Measurements from ENCODE around the gene S100A11.

Gene S100A11

DNA sequence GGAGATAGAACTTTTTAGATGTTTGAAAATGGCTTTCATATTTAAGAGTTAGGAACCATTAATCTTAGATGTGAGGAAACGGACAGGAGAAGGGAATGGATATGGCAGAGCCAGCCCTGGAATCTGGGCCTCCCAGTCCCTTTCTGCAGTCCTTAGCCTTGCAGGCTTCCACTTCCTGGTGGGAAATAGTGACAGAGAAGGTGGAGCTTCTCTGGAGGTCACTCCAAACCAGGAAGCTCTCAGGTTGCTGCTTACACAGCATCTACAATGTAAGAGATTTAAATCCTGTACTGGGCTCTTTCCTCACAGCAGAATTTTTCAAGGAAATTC, 2.5 kb downstream of the S100A11 start:
- CTCF ChIA-PET: interaction anchor here (0.6 to 3.8 kb wide), 22 partner anchors 11 to 424 kb away, joined by 3 to 49 read pairs (median 4); no protein-coding TSS in a partner anchor
- Mint-ChIP-seq H3K27ac (peak overlapping the region; percentile 98), H3K4me1 (peaks cover 54% of the 10 kb centered on the region), H3K4me3 (peak overlapping the region; percentile 99), H3K27me3 (no peaks in the 10 kb centered on the region), H3K36me3 (peaks cover 50% of the 10 kb centered on the region), H3K9me3 (no peaks in the 10 kb centered on the region)
- no peak for DNase-seq

DNA sequence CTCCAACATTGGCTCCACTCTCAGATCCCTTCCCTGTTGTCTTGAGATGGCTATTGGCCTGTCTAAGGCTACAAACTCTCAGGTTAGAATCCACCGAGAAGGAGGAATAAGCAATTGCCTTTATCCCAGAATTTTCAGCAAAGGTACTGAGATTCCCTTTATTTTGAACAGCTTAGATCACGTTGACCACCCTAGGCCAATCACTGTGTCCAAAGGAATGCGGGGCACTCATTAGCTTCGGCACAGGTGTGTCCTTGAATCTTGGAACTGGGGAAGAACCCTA, 6.9 kb downstream of the S100A11 start:
- CTCF ChIA-PET: no interaction called here
- Mint-ChIP-seq H3K27ac (no peak overlapping the region), H3K4me3 (no peak overlapping the region), H3K9me3 (no peaks in the 10 kb centered on the region), H3K27me3 (no peaks in the 10 kb centered on the region), H3K36me3 (peaks cover 47% of the 10 kb centered on the region), H3K4me1 (peaks cover 43% of the 10 kb centered on the region)
- DNase-seq: no peak

DNA sequence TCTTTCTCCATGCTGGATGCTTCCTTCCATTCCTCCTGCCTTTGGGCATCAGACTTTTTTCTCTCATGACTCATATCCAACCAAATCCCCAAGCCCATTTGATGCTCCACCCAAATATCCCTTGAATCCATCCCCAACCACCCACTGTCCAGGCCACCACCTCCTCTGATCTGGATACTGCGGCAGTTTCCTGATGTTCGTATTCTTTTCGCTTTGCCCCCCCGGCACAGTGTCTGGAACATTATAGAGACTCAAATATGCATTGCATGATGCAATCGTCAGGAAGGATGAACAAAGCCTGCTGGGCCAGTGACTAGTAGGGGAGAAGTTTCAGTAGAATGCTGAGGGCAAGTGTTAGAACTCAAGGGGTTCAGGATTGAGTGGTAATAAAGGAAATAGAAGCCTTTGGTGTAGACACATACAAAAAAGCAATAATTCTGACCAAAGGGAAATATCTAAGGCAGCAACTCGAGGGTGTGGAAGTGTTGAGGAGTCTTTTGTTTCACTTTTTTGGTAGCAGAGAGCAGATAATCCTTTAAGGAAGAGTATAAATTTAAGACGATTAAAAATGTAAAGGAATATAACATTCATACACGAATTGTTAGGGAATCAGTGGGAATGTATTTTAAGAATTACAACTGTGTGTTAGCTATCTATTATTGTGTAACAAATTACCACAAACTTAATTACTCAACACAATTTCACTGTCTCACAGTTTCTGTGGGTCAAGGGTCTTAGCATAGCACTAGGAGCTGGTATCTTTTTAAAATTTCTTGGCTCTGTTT, 7.5 kb downstream of the S100A11 start:
- no peak for DNase-seq
- no peaks in the 10 kb centered on the region for H3K9me3 Mint-ChIP-seq
- CTCF ChIA-PET: no interaction called here
- H3K36me3 Mint-ChIP-seq: peaks cover 47% of the 10 kb centered on the region
- H3K27me3 Mint-ChIP-seq: no peaks in the 10 kb centered on the region
- peaks cover 39% of the 10 kb centered on the region for H3K4me1 Mint-ChIP-seq
- H3K4me3 Mint-ChIP-seq: no peak overlapping the region
- peak overlapping the region; percentile 2 for H3K27ac Mint-ChIP-seq

DNA sequence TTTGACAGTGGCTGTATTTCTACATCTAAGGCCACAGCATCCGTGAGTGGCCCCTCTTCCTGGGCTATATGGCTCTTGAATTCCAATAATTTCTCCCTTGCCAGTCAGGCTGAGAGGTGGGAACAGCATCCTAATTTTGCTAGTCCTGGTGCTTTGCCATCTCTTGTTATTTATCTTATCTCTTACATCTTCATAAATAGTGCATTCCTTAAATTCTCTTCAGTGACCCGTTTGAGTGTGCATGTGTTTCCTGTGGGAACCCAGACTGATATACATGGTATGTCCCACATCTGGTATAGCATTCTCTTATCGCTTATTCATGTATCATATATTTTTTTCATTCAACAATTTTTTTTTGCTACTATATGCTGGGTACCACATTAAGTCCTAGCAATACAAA, 9.9 kb downstream of the S100A11 start:
- Mint-ChIP-seq H3K27me3 (peaks cover 12% of the 10 kb centered on the region), H3K9me3 (no peaks in the 10 kb centered on the region), H3K27ac (no peak overlapping the region), H3K36me3 (peaks cover 22% of the 10 kb centered on the region), H3K4me3 (no peak overlapping the region), H3K4me1 (peaks cover 21% of the 10 kb centered on the region)
- DNase-seq: no peak
- CTCF ChIA-PET: interaction anchor here (1.5 kb wide), 1 partner anchor 12 kb away, joined by 6 read pairs; no protein-coding TSS in a partner anchor

DNA sequence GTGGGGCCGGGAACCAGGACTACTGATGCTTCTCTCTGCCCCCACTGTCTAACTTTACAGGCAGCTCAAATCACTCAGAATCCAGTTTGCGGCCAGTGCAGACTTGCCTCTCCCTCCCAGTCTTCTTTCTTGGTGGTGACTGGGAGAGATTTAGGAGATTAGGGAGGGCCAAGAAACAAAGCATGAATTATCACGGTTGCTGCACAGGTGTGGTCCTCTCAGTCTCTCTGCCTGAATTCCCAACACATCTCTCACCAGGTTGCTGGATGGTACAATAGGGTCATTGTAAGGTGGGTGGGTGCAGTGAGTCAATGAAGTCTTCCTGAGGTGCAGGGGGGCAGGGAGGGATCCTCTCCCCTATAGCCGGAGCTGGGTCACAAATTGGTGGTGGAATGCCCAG, 12.6 kb downstream of the S100A11 start:
- CTCF ChIA-PET: interaction anchor here (0.9 to 1.4 kb wide), 3 partner anchors 10 to 23 kb away, joined by 3 to 4 read pairs (median 4); no protein-coding TSS in a partner anchor
- DNase-seq: no peak
- H3K27me3 Mint-ChIP-seq: peaks cover 36% of the 10 kb centered on the region

DNA sequence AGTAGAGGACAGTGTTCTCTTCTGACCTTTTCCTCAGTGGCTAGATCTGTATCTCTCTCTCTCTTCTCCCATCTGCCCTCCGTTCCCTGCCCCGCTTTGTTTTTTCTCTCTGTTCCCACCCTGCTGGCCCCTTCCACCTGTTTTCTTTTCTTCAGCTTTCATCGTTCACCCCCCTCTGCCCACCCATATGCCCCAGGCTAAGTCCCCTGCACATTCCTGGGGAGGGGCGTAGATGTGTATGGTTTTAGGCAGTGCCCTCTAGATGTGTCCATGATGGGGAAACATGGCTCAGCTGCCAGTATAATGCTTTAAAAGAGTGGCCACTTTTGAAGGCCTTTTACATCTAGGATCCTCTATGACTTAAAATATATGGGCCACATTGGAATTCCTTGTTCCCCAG, 13.6 kb downstream of the S100A11 start:
- Mint-ChIP-seq H3K4me1 (no peaks in the 10 kb centered on the region), H3K4me3 (no peak overlapping the region), H3K27me3 (peaks cover 42% of the 10 kb centered on the region), H3K36me3 (no peaks in the 10 kb centered on the region), H3K9me3 (no peaks in the 10 kb centered on the region), H3K27ac (no peak overlapping the region)
- CTCF ChIA-PET: interaction anchor here (0.9 to 1.4 kb wide), 2 partner anchors 9 to 11 kb away, joined by 3 to 4 read pairs; no protein-coding TSS in a partner anchor
- no peak for DNase-seq

More for the DNA sequence above, 12.6 kb downstream of the S100A11 start:
- Mint-ChIP-seq H3K9me3 (no peaks in the 10 kb centered on the region), H3K4me1 (peaks cover 8% of the 10 kb centered on the region), H3K27ac (no peak overlapping the region), H3K4me3 (no peak overlapping the region), H3K36me3 (peaks cover 7% of the 10 kb centered on the region)

DNA sequence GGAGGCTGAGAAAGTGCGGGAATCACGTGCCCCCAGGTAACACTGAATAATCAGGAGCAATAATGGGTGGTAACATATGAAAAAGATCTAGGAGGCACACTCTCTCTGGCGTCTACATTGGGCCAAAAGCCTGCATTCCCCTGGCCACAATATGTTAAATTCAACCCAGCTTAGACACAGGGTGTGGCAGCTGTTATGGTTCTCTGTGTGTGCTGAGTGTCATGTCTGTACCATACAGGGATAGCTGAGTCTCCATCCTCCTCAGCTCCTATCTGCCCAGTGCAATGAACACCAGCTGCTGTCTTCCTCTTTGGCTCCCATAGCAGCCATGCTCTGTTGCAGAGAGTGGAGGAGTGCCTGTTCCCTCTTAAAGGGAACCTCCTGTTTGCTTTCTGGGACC, 14.3 kb downstream of the S100A11 start:
- Mint-ChIP-seq H3K4me3 (no peak overlapping the region), H3K4me1 (no peaks in the 10 kb centered on the region), H3K9me3 (no peaks in the 10 kb centered on the region), H3K27ac (no peak overlapping the region), H3K27me3 (peaks cover 46% of the 10 kb centered on the region), H3K36me3 (no peaks in the 10 kb centered on the region)
- DNase-seq: no peak
- CTCF ChIA-PET: no interaction called here

DNA sequence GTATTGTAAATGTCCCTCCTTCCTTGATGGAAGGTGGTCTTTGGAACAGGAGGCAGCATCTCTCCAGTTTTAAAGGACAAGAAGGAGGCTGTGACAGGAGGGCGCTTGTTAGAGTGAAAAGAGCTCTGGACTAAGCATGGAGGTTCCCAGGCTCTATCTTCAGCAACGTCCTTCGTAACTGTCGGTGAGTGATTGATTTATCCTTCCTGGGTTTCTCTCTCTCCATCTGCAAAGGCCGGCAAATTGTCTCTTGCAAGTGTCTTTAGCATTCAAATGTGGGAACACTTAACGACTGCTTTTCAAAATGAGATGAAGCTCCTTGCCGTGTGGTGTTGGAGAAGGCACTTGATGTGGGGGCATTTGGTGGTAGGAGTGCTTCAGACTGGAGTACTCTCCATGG, 15.2 kb downstream of the S100A11 start:
- Mint-ChIP-seq H3K27ac (no peak overlapping the region), H3K4me3 (no peak overlapping the region), H3K4me1 (no peaks in the 10 kb centered on the region), H3K27me3 (peaks cover 51% of the 10 kb centered on the region), H3K36me3 (no peaks in the 10 kb centered on the region), H3K9me3 (no peaks in the 10 kb centered on the region)
- CTCF ChIA-PET: no interaction called here
- no peak for DNase-seq

DNA sequence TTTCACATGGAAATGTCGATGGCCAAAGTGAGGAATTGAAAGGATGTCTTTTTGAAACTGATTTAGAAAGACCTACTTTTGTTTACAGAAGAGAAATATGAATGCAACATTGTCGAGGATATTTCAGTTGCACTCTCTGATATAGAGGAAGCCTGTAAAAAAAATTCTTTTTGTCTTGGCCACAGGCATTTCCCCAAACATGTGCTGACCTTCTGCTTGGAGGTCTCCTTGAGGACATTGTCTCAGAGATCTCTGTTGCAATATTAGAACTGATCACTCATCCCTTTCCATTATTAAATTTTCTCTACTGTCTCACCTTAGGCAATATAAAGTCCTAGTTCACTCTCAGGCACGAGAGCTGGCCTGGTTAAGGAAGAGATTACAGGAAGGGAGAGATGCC, 16.0 kb downstream of the S100A11 start:
- Mint-ChIP-seq H3K36me3 (no peaks in the 10 kb centered on the region), H3K9me3 (no peaks in the 10 kb centered on the region), H3K27ac (no peak overlapping the region), H3K4me3 (no peak overlapping the region), H3K27me3 (peaks cover 53% of the 10 kb centered on the region), H3K4me1 (no peaks in the 10 kb centered on the region)
- CTCF ChIA-PET: no interaction called here
- no peak for DNase-seq

DNA sequence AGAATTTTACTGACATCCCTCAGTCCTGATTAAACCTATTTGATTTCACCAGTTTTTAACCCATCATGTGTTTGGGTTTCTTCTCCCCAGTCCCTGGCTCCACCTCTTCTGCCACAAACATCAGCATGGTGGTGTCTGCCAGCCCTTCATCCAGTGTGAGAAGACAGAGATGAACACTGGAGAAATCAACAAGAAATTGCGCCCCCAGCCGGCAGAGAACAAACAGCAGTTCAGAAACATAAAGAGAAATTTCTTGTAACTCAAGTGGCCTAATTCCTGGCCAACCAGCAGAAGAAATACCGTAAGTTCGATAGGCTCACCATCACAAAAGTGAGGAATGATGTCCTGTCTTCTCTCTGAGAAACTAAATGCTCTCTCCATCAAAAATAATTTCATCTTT, 18.3 kb downstream of the S100A11 start:
- H3K9me3 Mint-ChIP-seq: no peaks in the 10 kb centered on the region
- CTCF ChIA-PET: interaction anchor here (0.8 to 1.3 kb wide), 3 partner anchors 16 to 77 kb away, joined by 3 to 4 read pairs (median 3); no protein-coding TSS in a partner anchor
- no peak overlapping the region for H3K4me3 Mint-ChIP-seq
- H3K27ac Mint-ChIP-seq: no peak overlapping the region
- H3K4me1 Mint-ChIP-seq: peaks cover 3% of the 10 kb centered on the region
- H3K36me3 Mint-ChIP-seq: no peaks in the 10 kb centered on the region
- DNase-seq: peak; percentile 54
- peaks cover 68% of the 10 kb centered on the region for H3K27me3 Mint-ChIP-seq

DNA sequence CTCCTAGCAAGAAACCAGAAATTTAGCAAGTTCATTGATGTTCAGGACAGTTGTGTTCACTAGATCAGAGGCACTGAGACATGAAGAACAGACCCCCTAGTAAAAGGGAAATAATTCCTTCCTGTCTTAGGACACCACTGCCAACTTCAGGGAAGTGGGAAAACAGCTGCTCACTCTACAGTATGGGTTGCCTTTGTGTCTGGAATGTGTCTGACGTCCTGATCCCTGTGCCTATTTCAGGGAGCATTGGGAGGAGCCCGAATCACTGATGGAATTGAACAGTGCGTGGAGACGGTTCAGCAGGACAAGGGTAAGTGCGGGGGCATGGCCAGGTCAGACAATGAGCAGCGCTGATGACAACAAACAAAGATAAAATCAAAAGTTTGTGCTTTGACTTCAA, 21.0 kb downstream of the S100A11 start:
- no peaks in the 10 kb centered on the region for H3K9me3 Mint-ChIP-seq
- no peak overlapping the region for H3K4me3 Mint-ChIP-seq
- H3K27ac Mint-ChIP-seq: no peak overlapping the region
- DNase-seq: no peak
- H3K4me1 Mint-ChIP-seq: peaks cover 3% of the 10 kb centered on the region
- CTCF ChIA-PET: interaction anchor here (1.0 to 6.3 kb wide), 8 partner anchors 12 to 81 kb away, joined by 3 to 89 read pairs (median 6); no protein-coding TSS in a partner anchor
- H3K27me3 Mint-ChIP-seq: peaks cover 66% of the 10 kb centered on the region
- no peaks in the 10 kb centered on the region for H3K36me3 Mint-ChIP-seq

DNA sequence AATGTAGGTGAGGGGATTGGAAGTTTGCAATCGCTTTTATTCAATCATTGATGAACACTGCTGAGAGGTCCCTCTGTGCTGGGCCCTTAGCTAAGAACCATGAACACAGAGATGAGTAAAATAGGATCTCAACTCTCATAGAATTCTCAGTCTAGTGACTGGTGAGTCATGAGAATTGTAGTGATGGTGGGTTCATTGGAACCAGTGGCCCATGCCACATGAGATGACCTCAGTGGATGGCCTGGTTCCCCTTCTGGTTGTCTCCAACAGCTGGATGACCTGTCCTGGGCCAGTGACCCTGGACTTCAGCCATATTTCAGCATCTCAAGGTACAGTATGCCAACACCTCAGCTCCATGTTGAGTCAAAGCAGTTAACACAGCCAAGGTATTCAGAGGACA, 21.9 kb downstream of the S100A11 start:
- H3K9me3 Mint-ChIP-seq: no peaks in the 10 kb centered on the region
- H3K4me3 Mint-ChIP-seq: no peak overlapping the region
- peaks cover 3% of the 10 kb centered on the region for H3K4me1 Mint-ChIP-seq
- no peaks in the 10 kb centered on the region for H3K36me3 Mint-ChIP-seq
- CTCF ChIA-PET: interaction anchor here (0.6 to 6.3 kb wide), 9 partner anchors 9 to 152 kb away, joined by 3 to 89 read pairs (median 5); no protein-coding TSS in a partner anchor
- H3K27ac Mint-ChIP-seq: no peak overlapping the region
- DNase-seq: no peak
- H3K27me3 Mint-ChIP-seq: peaks cover 58% of the 10 kb centered on the region

DNA sequence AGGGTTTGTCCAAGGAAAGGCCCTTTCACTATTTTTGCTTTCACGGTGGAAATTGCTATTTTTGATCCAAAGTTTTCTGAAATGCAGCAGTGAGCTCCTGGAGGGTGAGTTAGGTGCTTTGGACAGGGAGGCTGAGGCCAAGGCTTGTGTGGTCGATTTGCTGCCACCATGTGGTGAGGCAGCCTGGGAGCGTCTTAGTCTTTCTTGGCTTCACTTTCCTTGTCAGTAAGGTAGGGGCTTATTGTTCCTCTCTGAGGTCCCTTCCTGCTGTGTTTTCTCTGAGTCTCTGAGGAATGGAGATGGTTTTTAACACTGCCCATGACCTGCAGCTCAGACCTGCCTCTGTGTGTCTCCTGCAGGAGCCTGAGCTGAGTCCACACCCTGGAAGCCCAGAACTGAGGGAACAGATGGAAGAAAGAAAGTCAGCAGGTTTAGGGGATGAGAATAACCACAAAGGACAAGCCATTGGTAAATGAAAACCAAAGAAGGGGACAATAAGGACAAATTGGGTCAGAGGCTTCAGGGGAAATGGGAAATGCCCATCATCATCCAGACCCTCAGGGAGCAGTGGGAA, 23.1 kb downstream of the S100A11 start:
- Mint-ChIP-seq H3K36me3 (no peaks in the 10 kb centered on the region), H3K9me3 (no peaks in the 10 kb centered on the region), H3K27ac (no peak overlapping the region), H3K27me3 (peaks cover 57% of the 10 kb centered on the region), H3K4me1 (peaks cover 3% of the 10 kb centered on the region), H3K4me3 (no peak overlapping the region)
- CTCF ChIA-PET: interaction anchor here (0.6 to 6.3 kb wide), 11 partner anchors 10 to 127 kb away, joined by 3 to 89 read pairs (median 4); no protein-coding TSS in a partner anchor
- peak; percentile 63 for DNase-seq

DNA sequence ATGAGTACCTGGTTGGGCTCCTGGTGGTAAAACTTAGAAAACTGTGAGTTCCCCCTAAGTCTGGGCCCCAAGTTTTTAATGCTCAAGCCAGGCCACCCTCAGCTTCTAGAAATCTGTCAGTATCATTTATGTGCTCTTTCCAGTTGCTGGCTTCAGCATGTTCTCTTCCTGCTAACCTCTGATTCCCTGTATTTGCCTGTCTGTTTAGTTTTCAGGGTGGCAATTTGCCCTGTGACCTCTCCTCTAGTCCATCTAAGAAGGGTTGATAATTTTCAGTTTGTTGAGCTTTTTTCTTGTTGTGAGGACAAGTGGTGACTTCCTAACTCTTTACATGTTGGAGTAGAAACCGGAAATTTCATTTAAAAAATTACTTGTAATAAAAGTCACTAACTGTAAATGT, 27.1 kb downstream of the S100A11 start:
- CTCF ChIA-PET: interaction anchor here (1.3 kb wide), 1 partner anchor 10 kb away, joined by 7 read pairs; no protein-coding TSS in a partner anchor
- Mint-ChIP-seq H3K4me1 (peaks cover 3% of the 10 kb centered on the region), H3K4me3 (no peak overlapping the region), H3K36me3 (no peaks in the 10 kb centered on the region), H3K9me3 (no peaks in the 10 kb centered on the region), H3K27me3 (peaks cover 50% of the 10 kb centered on the region), H3K27ac (no peak overlapping the region)
- DNase-seq: no peak

DNA sequence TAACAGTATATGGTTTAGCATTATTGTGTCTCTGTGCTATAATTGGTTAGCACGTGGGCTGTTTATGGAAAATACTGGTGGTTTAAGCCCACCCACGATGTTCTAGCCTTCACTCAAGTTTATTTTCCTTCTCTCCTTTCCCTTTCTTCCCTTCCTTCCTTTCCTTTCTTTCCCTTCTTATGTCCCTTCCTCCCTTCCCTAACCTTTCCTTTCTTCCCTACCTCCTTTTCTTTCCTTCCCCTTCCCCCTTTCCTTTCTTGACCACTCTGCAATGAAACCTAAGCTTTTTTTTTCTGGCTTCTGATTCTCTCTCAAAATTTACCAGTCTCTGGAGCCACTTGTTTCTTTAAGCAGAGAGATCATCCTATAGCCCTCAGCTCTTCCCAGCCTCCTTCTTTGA, 29.8 kb downstream of the S100A11 start:
- Mint-ChIP-seq H3K4me1 (peaks cover 7% of the 10 kb centered on the region), H3K9me3 (no peaks in the 10 kb centered on the region), H3K36me3 (no peaks in the 10 kb centered on the region), H3K27ac (no peak overlapping the region), H3K27me3 (peaks cover 50% of the 10 kb centered on the region), H3K4me3 (no peak overlapping the region)
- CTCF ChIA-PET: interaction anchor here (2.1 kb wide), 1 partner anchor 39 kb away, joined by 7 read pairs; no protein-coding TSS in a partner anchor
- no peak for DNase-seq
